Measurements from ENCODE around the gene CHCHD1.

The CHCHD1 gene

GRCh38 chr10:73758704-73759511 lies 22.9 kb upstream of the CHCHD1 start:
- Histone ChIP-seq H3K9me3 (ENCODE audit: control insufficient read depth, insufficient read depth, low read length) (no peaks in the 10 kb centered on the region), H3K4me1 (ENCODE audit: insufficient read depth, low read length) (no peaks in the 10 kb centered on the region), H3K9ac (ENCODE audit: low read depth, low read length) (no peak overlapping the region), H3K36me3 (ENCODE audit: insufficient read depth, low read length) (peaks cover 25% of the 10 kb centered on the region)

DNA sequence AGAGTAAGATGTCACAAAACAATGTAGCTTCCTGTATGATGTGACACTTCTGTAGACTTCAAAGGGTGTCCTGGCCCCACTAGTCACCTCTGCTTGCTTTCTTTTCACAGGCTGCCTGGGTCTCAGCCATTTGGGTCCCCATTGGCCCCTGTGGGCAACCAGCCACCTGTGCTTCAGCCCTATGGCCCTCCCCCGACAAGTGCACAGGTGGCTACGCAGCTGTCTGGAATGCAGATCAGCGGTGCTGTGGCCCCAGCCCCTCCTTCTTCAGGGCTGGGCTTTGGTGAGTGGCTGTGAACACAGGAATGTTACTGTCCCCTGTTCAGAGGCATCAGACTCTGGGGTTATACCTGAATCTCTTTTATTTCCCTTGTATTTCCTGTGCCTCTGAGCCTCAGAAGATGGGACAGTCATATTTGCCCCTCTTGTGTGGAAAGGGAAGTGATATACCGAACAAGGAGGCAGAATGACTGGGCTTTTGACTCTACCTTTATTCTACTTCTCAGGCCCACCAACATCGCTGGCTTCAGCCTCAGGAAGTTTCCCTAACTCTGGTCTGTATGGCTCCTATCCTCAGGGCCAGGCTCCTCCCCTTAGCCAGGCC lies 22.2 kb upstream of the CHCHD1 start:
- Histone ChIP-seq H3K9ac (ENCODE audit: low read depth, low read length) (no peak overlapping the region), H3K4me1 (ENCODE audit: insufficient read depth, low read length) (no peaks in the 10 kb centered on the region), H3K9me3 (ENCODE audit: control insufficient read depth, insufficient read depth, low read length) (no peaks in the 10 kb centered on the region), H3K36me3 (ENCODE audit: insufficient read depth, low read length) (peaks cover 26% of the 10 kb centered on the region)

- H3K9me3 ChIP-seq (ENCODE audit: control insufficient read depth, insufficient read depth, low read length) = no peaks in the 10 kb centered on the region
- no peaks in the 10 kb centered on the region for H3K4me1 ChIP-seq (ENCODE audit: insufficient read depth, low read length)
- no peak overlapping the region for H3K9ac ChIP-seq (ENCODE audit: low read depth, low read length)
- H3K36me3 ChIP-seq (ENCODE audit: insufficient read depth, low read length) = peaks cover 33% of the 10 kb centered on the region
Observed at GRCh38 chr10:73761781-73762180, 20.1 kb upstream of the CHCHD1 start.

DNA sequence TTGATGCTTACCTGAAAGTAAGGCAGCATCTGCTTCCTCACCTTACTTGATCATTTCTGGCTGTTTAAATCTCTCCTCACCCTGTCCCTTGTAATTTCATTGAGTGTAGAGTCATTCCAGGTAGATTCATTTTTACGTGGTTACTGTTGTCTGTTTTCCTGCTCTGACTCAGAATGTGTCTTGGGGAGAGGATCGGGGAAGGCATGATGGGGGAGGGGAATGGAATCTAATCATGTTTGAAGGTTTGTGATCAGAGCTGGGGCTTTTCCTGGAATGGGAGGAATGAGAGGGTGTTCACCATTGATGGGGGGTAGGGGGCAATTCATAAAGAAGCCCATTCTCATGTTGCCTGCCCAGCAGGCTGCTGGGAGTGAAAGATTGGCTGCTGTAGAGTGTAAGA lies 18.9 kb upstream of the CHCHD1 start:
- Histone ChIP-seq H3K36me3 (ENCODE audit: insufficient read depth, low read length) (peaks cover 38% of the 10 kb centered on the region), H3K9ac (ENCODE audit: low read depth, low read length) (no peak overlapping the region), H3K9me3 (ENCODE audit: control insufficient read depth, insufficient read depth, low read length) (no peaks in the 10 kb centered on the region), H3K4me1 (ENCODE audit: insufficient read depth, low read length) (no peaks in the 10 kb centered on the region)

GRCh38 chr10:73763343-73763742 lies 18.5 kb upstream of the CHCHD1 start:
- Histone ChIP-seq H3K9me3 (ENCODE audit: control insufficient read depth, insufficient read depth, low read length) (no peaks in the 10 kb centered on the region), H3K9ac (ENCODE audit: low read depth, low read length) (no peak overlapping the region), H3K4me1 (ENCODE audit: insufficient read depth, low read length) (no peaks in the 10 kb centered on the region), H3K36me3 (ENCODE audit: insufficient read depth, low read length) (peaks cover 38% of the 10 kb centered on the region)

GRCh38 chr10:73765066-73765465 lies 16.8 kb upstream of the CHCHD1 start:
- H3K9ac ChIP-seq (ENCODE audit: low read depth, low read length) = no peak overlapping the region
- H3K36me3 ChIP-seq (ENCODE audit: insufficient read depth, low read length) = peaks cover 37% of the 10 kb centered on the region
- H3K4me1 ChIP-seq (ENCODE audit: insufficient read depth, low read length) = no peaks in the 10 kb centered on the region
- no peaks in the 10 kb centered on the region for H3K9me3 ChIP-seq (ENCODE audit: control insufficient read depth, insufficient read depth, low read length)

- Histone ChIP-seq H3K36me3 (ENCODE audit: insufficient read depth, low read length) (peaks cover 19% of the 10 kb centered on the region), H3K9me3 (ENCODE audit: control insufficient read depth, insufficient read depth, low read length) (no peaks in the 10 kb centered on the region), H3K9ac (ENCODE audit: low read depth, low read length) (no peak overlapping the region), H3K4me1 (ENCODE audit: insufficient read depth, low read length) (peaks cover 3% of the 10 kb centered on the region; the same call in 1 of the 2 replicates)
Observed at GRCh38 chr10:73768881-73769280, 13.0 kb upstream of the CHCHD1 start.

- Histone ChIP-seq H3K4me1 (ENCODE audit: insufficient read depth, low read length) (peaks cover 4% of the 10 kb centered on the region; the same call in 1 of the 2 replicates), H3K36me3 (ENCODE audit: insufficient read depth, low read length) (peaks cover 18% of the 10 kb centered on the region), H3K9me3 (ENCODE audit: control insufficient read depth, insufficient read depth, low read length) (no peaks in the 10 kb centered on the region), H3K9ac (ENCODE audit: low read depth, low read length) (no peak overlapping the region)
Observed at GRCh38 chr10:73769396-73769795, 12.5 kb upstream of the CHCHD1 start.

DNA sequence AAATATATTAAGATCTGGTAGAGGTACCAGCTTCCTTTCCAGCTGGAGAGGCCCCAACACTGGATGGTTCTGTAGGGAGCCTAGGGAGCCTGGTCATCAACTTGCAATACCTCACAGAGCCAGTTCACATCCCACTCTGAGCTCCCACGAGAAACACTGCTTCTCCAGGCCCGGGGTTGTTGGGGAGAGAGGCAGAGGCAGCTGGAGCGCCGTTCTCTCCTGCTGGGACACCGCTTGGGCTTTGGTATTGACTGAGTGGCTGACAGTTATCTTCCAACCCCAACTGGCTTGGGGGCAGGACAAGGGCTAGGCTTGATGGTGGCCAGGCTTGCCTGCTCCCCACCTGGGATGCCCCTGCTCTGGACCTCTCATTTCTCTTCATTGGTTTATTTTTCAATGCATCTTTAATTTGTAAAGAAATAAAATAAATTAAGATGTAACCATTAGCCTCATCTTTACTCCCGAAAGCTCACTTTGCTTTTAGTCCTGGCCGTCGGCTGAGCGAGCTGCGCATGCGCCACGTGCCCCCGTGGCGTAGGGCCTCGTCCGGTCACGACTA lies 10.0 kb upstream of the CHCHD1 start:
- Histone ChIP-seq H3K4me1 (ENCODE audit: insufficient read depth, low read length) (peaks cover 4% of the 10 kb centered on the region; the same call in 1 of the 2 replicates), H3K36me3 (ENCODE audit: insufficient read depth, low read length) (peaks cover 11% of the 10 kb centered on the region), H3K9ac (ENCODE audit: low read depth, low read length) (peak overlapping the region; percentile 90), H3K9me3 (ENCODE audit: control insufficient read depth, insufficient read depth, low read length) (no peaks in the 10 kb centered on the region)

- peak overlapping the region; percentile 90 for H3K9ac ChIP-seq (ENCODE audit: low read depth, low read length)
- peaks cover 8% of the 10 kb centered on the region for H3K36me3 ChIP-seq (ENCODE audit: insufficient read depth, low read length)
- H3K4me1 ChIP-seq (ENCODE audit: insufficient read depth, low read length) = peaks cover 4% of the 10 kb centered on the region; the same call in 1 of the 2 replicates
- no peaks in the 10 kb centered on the region for H3K9me3 ChIP-seq (ENCODE audit: control insufficient read depth, insufficient read depth, low read length)
Observed at GRCh38 chr10:73772281-73773151, 9.3 kb upstream of the CHCHD1 start.

DNA sequence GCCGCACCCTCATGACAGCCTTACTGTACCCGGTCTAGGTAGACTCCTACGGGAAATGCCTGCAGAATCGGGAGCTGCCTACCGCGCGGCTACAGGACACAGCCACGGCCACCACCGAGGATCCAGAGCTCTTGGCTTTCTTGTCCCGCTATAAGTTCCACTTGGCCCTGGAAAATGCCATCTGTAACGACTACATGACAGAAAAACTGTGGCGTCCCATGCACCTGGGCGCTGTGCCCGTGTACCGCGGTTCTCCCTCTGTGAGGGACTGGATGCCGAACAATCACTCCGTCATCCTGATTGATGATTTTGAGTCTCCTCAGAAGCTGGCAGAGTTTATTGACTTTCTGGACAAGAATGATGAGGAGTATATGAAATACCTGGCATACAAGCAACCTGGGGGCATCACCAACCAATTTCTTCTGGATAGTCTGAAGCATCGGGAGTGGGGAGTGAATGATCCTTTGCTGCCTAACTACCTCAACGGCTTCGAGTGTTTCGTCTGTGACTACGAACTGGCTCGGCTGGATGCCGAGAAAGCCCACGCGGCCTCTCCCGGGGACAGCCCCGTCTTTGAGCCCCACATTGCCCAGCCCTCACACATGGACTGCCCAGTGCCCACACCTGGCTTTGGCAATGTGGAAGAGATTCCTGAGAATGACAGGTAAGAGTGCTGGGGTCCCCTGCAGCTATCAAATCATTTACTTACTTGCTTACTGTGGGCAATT lies 8.5 kb upstream of the CHCHD1 start:
- H3K36me3 ChIP-seq (ENCODE audit: insufficient read depth, low read length) = peaks cover 6% of the 10 kb centered on the region
- H3K9ac ChIP-seq (ENCODE audit: low read depth, low read length) = peak overlapping the region; percentile 90
- H3K9me3 ChIP-seq (ENCODE audit: control insufficient read depth, insufficient read depth, low read length) = no peaks in the 10 kb centered on the region
- H3K4me1 ChIP-seq (ENCODE audit: insufficient read depth, low read length) = peaks cover 4% of the 10 kb centered on the region; the same call in 1 of the 2 replicates

DNA sequence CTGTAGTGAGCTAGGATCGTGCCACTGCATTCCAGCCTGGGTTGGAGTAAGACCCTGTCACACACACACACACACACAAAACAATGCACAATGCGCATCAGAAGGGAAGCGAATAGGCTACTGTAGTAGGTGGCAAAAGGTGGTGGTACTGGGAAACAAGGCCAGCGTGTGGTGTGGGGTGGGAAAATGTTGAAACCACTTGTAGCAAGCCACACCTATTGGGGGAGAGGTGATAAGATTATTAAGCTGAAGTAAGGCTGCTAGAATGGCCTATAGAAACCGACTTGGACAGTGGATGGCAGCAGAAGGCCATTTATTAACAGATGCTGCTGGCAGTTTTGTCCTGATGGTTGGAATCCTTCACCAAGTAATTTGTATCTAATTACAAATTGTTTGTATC lies 7.2 kb upstream of the CHCHD1 start:
- H3K36me3 ChIP-seq (ENCODE audit: insufficient read depth, low read length) = peaks cover 6% of the 10 kb centered on the region
- no peaks in the 10 kb centered on the region for H3K9me3 ChIP-seq (ENCODE audit: control insufficient read depth, insufficient read depth, low read length)
- no peak overlapping the region for H3K9ac ChIP-seq (ENCODE audit: low read depth, low read length)

DNA sequence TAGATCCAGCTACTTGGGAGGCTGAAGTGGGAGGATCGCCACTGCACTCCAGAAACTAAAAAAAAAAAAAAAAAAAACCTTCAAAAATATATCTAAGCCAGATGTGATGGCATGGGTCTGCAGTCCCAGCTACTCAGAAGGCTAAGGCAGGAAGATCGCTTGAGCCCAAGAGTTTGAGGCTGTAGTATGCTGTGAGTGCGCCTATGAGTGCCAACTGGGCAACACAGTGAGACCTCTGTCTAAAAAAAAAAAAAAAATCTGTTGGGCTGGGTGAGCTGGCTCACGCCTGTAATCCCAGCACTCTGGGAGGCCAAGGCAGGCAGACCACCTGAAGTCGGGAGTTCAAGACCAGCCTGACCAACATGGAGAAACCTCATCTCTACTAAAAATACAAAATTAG lies 2.8 kb upstream of the CHCHD1 start:
- H3K9me3 ChIP-seq (ENCODE audit: control insufficient read depth, insufficient read depth, low read length) = no peaks in the 10 kb centered on the region
- H3K9ac ChIP-seq (ENCODE audit: low read depth, low read length) = no peak overlapping the region
- no peaks in the 10 kb centered on the region for H3K4me1 ChIP-seq (ENCODE audit: insufficient read depth, low read length)
- H3K36me3 ChIP-seq (ENCODE audit: insufficient read depth, low read length) = peaks cover 8% of the 10 kb centered on the region; the same call in 1 of the 2 replicates

More for the DNA sequence above, 7.2 kb upstream of the CHCHD1 start:
- peaks cover 4% of the 10 kb centered on the region; the same call in 1 of the 2 replicates for H3K4me1 ChIP-seq (ENCODE audit: insufficient read depth, low read length)
